Muscle of leg (tissue), 11 donors: ENCODE measurements around the gene KRTAP10-6. TPM values are rescaled to one million over a fixed set of nuclear protein-coding genes. Genes with fewer than 3 reads are reported as not detected.

Experiments
- DNase-seq: peaks from one replicate; pipeline ENCODE4 v3.0.0; 2013
- H3K27ac ChIP-seq: one replicate; pipeline ENCODE4 v1.5.1; 2013; ENCODE audit warnings: mild to moderate bottlenecking, low read length, control low read depth
- H3K27me3 ChIP-seq: one replicate; pipeline ENCODE4 v1.6.1; 2013; ENCODE audit warnings: low read length; ENCODE audit not compliant: control insufficient read depth, insufficient read depth
- H3K36me3 ChIP-seq: one replicate; pipeline ENCODE4 v1.6.1; 2013; ENCODE audit warnings: low read length; ENCODE audit not compliant: control insufficient read depth, insufficient read depth
- H3K4me1 ChIP-seq: one replicate; pipeline ENCODE4 v1.6.1; 2013; ENCODE audit warnings: low read length; ENCODE audit not compliant: control insufficient read depth, insufficient read depth
- H3K4me3 ChIP-seq: one replicate; pipeline ENCODE4 v1.5.1; 2013; ENCODE audit warnings: low read length, control low read depth
- H3K9me3 ChIP-seq: replicated peaks from 2 replicates; pipeline ENCODE4 v1.6.1; 2013; ENCODE audit warnings: low read depth, low read length; ENCODE audit not compliant: control insufficient read depth
- WGBS: methylation state at CpG from one replicate; pipeline ENCODE4 v1.1.5; 2013; ENCODE audit warnings: missing lambda C conversion rate; ENCODE audit not compliant: insufficient coverage; 5-methylcytosine and 5-hydroxymethylcytosine counted together
- polyA plus RNA-seq, 8 donors: library from polyadenylated mRNA; unstranded; fragments of 120-200 nt; gene quantifications; one replicate each; pipeline versions ENCODE4 v1.2.1 to v1.2.3, GENCODE V29; 2013; ENCODE audit warnings: inconsistent platforms in 1 of 8, low replicate concordance in 1 of 8; ENCODE audit not compliant: insufficient read length in 8 of 8, insufficient read depth in 1 of 8
- total RNA-seq: library from RNA; stranded (reverse); fragments of 120-200 nt; gene quantifications from one replicate; pipeline ENCODE4 v1.2.4, GENCODE V29; 2013

KRTAP10-6 gene
- total and polyA plus RNA-seq, 9 donors = not detected

DNA sequence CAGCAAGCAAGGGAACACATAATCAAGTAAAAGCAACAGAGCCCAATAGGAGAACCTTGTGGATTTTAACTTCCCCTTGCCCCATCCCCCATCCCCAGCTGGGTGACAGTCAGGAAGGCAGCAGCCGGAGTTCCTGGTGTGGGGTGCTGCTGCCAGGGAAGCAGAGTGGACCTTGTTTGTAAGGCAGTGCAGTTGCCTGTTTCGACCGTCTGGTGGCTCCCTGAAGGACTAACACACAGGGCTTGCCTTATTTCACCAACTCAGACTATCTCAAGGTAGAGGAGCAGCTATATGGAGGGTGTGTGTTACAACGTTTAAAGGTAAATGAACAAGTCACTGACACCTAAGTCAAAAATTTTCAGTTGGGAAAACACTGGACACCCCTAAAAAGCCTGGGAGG lies 26.2 kb upstream of the KRTAP10-6 start:
- H3K27me3 ChIP-seq = peaks cover 9% of the 10 kb centered on the region
- no peak overlapping the region for H3K4me3 ChIP-seq
- H3K4me1 ChIP-seq = no peaks in the 10 kb centered on the region
- DNase-seq = peak; percentile 30
- peaks cover 8% of the 10 kb centered on the region for H3K9me3 ChIP-seq
- H3K36me3 ChIP-seq = no peaks in the 10 kb centered on the region
- no peak overlapping the region for H3K27ac ChIP-seq
- no CpG with 5 or more reads among the region's 4 CpGs for WGBS

DNA sequence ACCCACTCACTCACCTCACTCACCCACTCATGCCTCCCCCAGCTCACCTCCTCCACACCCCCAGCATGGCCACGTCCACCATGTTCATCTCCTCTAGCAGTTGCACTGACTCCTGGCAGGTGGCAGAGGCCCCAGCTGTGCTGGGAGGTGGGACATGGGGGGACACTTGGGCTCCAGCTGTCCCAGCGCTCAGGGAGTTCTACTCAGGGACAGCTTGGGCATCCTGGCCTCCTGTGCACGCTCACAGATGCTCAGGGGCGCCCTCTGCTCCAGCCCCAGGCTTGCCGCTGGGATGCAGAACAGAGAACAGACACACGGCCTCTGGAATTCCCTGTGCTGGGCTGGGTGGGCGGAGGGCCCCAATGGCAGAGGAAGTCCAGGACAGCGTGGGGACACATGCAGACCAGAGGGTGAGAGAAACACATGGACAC lies 24.8 kb upstream of the KRTAP10-6 start:
- H3K4me1 ChIP-seq = no peaks in the 10 kb centered on the region
- DNase-seq = no peak
- no peaks in the 10 kb centered on the region for H3K9me3 ChIP-seq
- no peak overlapping the region for H3K4me3 ChIP-seq
- H3K27me3 ChIP-seq = peaks cover 9% of the 10 kb centered on the region
- WGBS = 32% methylated on average over 7 of the region's 8 CpGs
- H3K36me3 ChIP-seq = no peaks in the 10 kb centered on the region
- H3K27ac ChIP-seq = no peak overlapping the region

DNA sequence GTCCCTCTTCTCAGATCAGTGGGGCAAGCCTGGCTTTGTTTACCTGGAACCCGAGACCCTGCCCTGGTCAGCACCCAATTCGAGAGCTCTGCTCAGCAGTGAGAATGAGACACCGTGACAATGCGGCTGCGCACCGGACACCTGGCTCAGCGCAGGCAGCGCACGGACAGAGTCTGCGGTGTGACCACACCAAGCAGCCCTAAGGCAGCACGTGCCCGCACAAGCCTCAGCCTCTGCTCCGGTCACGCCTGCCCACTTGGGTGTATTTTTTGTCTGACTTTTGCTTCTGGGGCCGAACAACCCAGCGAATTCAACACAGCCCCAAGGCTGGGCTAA lies 24.3 kb upstream of the KRTAP10-6 start:
- WGBS = 79% methylated on average over 16 of the region's 16 CpGs
- no peak for DNase-seq

DNA sequence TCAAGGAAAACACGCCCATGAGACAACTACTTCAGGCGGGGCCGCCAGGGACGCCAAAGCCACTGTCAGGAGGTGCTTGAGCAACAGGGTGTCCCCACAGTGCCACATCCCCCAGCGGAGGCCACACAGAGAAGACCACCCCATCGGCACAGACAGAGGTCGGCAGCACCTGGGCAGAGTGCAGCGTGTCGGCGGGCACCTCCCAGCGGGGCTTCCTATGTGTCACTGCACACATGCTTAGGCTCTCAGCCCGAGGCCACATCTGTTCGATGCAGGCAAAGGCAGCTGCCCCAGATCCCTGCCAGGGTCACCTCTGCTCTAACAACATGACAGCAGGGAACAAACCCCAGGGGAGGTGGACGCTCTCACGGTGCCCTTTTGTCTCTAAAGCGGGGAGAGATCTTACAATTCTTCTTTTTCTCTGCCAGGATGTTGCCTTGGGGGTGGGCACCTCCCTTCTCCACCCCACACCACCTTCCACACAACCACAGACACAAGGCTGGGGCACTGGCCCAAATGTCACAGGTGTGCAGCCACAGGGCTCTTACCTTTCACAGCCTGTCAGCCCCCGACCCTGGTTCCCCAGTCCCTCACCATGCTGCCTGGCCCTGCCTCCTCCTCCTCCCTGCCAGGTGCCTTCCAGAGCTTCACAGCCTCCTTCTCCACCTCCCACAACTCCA lies 23.7 kb upstream of the KRTAP10-6 start:
- Histone ChIP-seq H3K4me3 (no peak overlapping the region), H3K9me3 (peaks cover 4% of the 10 kb centered on the region), H3K36me3 (no peaks in the 10 kb centered on the region), H3K4me1 (no peaks in the 10 kb centered on the region), H3K27ac (no peak overlapping the region), H3K27me3 (peaks cover 9% of the 10 kb centered on the region)
- 75% methylated on average over 12 of the region's 17 CpGs for WGBS
- DNase-seq = no peak

More for the DNA sequence above, 24.3 kb upstream of the KRTAP10-6 start:
- Histone ChIP-seq H3K36me3 (no peaks in the 10 kb centered on the region), H3K4me1 (no peaks in the 10 kb centered on the region), H3K4me3 (no peak overlapping the region), H3K27ac (no peak overlapping the region), H3K27me3 (peaks cover 9% of the 10 kb centered on the region), H3K9me3 (peaks cover 2% of the 10 kb centered on the region)

DNA sequence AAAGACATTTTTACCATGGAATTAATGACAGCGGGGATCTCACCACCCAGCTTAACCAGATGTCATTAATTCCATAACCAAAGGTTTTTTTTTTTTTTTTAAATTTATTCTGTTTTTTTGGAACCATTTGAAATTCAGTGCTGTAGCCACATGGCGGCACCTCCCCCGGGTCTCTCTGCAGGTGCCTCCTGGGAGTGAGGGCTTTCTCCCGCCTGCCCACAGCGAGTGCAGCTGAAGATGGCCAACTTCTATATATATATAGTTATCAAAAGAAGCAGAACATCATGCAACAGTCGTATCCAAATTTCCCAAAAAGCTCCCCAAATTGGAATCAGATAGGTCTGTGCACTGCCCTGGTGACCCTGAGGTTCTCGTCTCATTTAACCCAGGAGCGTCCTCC lies 23.2 kb upstream of the KRTAP10-6 start:
- no peak for DNase-seq
- Histone ChIP-seq H3K9me3 (peaks cover 7% of the 10 kb centered on the region), H3K27me3 (peaks cover 11% of the 10 kb centered on the region), H3K4me3 (no peak overlapping the region), H3K27ac (no peak overlapping the region), H3K36me3 (no peaks in the 10 kb centered on the region), H3K4me1 (no peaks in the 10 kb centered on the region)
- WGBS = 83% methylated on average over 3 of the region's 8 CpGs

DNA sequence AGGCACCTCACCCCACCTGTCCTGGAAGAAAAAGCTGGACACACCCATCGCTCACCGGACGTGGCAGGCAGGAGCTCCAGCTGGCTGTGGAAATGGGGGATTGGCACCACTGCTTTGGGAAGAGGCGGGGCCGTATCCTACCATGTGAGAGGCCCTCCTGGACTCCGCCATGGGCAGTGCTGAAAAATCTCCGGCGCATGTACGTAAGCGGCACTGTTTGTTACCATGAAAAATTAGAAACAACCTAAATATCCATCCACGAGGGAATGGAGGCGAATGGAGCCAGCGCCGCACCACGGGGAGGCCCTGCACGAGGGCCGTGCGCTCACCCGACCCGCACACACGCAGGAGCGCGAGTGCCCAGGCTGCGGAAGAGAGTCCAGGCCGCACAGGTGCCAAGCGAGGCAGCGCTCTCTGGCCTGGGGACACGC lies 22.7 kb upstream of the KRTAP10-6 start:
- Histone ChIP-seq H3K27ac (no peak overlapping the region), H3K4me1 (no peaks in the 10 kb centered on the region), H3K4me3 (no peak overlapping the region), H3K36me3 (no peaks in the 10 kb centered on the region), H3K9me3 (peaks cover 7% of the 10 kb centered on the region), H3K27me3 (peaks cover 12% of the 10 kb centered on the region)
- DNase-seq = no peak
- whole genome bisulfite sequencing = 86% methylated on average over 22 of the region's 28 CpGs

DNA sequence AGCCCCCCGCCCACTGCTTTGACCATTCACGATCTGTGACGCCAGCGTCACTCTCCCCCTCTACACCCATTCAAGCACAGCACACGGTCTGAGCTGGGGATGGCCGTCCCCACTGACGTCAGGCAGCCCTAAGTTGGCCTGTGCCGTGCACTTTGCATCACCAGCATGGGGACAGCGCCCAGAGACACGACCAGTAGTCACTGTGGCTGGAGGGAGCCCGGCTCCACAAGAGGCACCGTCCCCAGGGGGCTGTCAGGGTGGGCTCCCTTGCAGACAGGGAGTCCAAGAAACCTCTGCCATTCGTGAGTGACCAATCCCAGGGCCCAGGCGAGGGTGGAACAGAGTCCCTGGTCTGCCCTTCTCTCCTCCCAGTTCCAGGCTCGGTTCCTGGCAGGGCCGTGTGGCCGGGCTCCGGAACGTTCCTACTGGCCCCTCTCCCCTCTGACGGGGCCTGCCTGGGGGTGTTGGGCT lies 21.9 kb upstream of the KRTAP10-6 start:
- H3K9me3 ChIP-seq = peaks cover 9% of the 10 kb centered on the region
- H3K27ac ChIP-seq = no peak overlapping the region
- peaks cover 12% of the 10 kb centered on the region for H3K27me3 ChIP-seq
- no peaks in the 10 kb centered on the region for H3K36me3 ChIP-seq
- H3K4me3 ChIP-seq = no peak overlapping the region
- no peak for DNase-seq
- WGBS = 82% methylated on average over 14 of the region's 20 CpGs
- no peaks in the 10 kb centered on the region for H3K4me1 ChIP-seq

DNA sequence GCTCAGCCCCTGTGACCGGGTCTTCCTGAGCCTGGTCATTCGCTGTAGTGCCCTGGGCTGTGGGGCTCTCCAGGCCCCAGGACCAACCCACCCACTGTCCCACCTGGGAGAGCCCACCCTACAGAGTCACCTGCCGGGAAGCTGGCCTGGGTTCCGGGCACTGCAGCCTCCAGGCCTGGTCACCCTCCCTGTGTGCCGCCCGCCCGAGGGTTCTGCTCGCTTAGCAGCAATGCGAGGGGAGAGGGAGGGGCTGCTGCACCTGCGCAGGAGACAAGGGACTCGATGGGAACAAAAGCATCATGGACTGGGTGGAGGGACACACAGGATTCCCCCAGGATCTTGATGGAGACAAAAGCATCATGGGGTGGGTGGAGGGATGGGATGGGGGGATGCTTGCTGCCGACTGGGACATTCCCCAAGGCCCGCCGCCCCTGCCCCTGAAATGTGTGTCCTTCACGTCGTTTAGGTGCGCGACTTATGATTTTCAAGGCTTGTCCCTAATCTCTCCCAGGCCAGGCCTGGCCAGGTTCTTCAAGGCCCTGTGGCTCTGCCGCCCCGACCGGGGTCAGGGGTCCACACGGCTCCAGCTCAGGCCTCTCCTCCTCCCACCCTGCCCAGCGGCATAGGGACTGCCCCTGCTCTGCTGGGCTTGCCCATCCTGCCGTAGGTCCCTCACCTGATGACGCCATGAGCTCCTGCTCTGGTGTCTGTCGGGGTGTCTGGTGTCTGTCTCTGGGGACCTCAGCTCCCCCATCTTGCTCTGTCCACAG lies 21.3 kb upstream of the KRTAP10-6 start:
- WGBS = 80% methylated on average over 25 of the region's 26 CpGs

DNA sequence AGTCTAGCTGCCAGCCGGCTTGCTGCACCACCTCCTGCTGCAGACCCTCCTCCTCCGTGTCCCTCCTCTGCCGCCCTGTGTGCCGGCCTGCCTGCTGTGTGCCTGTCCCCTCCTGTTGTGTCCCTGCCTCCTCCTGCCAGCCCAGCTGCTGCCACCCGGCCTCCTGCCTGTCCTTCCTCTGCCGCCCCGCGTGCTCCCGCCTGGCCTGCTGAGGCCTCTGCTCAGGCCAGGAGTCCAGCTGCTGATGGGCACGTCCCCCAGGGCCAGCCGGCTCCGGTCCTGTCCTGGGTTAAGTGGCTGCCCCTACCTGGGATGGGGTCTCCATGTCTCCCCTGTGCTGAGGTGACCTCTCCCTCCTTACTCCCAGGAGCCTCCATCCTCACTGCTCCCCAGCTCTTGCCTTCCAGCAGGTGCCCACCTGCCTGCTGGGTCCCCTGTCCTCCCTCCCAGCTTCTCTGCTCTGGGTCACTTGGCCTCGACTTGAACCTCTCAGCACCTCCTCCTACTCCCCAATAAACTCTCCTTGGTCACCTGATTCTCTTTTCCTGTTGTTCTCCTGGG lies 20.4 kb upstream of the KRTAP10-6 start:
- Histone ChIP-seq H3K36me3 (no peaks in the 10 kb centered on the region), H3K27ac (no peak overlapping the region), H3K27me3 (peaks cover 12% of the 10 kb centered on the region), H3K9me3 (peaks cover 9% of the 10 kb centered on the region), H3K4me3 (no peak overlapping the region), H3K4me1 (no peaks in the 10 kb centered on the region)
- WGBS = 82% methylated on average over 12 of the region's 13 CpGs
- DNase-seq = no peak

More for the DNA sequence above, 21.3 kb upstream of the KRTAP10-6 start:
- H3K4me3 ChIP-seq = no peak overlapping the region
- H3K9me3 ChIP-seq = peaks cover 9% of the 10 kb centered on the region
- DNase-seq = no peak
- no peak overlapping the region for H3K27ac ChIP-seq
- peaks cover 12% of the 10 kb centered on the region for H3K27me3 ChIP-seq
- no peaks in the 10 kb centered on the region for H3K36me3 ChIP-seq
- no peaks in the 10 kb centered on the region for H3K4me1 ChIP-seq

DNA sequence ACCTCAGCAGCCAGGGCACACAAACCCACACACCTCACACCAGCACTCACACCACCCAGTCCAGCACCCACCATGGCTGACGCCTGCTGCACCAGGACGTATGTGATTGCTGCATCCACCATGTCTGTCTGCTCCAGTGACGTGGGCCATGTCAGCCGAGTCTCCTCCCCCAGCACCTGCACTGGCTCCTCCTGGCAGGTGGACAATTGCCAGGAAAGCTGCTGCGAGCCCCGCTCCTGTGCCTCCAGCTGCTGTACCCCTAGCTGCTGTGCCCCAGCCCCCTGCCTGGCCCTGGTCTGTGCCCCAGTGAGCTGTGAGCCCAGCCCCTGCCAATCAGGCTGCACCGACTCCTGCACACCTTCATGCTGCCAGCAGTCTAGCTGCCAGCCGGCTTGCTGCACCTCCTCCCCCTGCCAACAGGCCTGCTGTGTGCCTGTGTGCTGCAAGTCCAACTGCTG lies 19.8 kb upstream of the KRTAP10-6 start, which contains the start of gene KRTAP10-8:
Gene KRTAP10-8, plus strand, starts transcription at position 51 of the 458 bp plus-strand sequence. Its CDS starts 22 bp downstream, at position 73.
- Histone ChIP-seq H3K27me3 (peaks cover 12% of the 10 kb centered on the region), H3K9me3 (peaks cover 9% of the 10 kb centered on the region), H3K4me1 (no peaks in the 10 kb centered on the region), H3K4me3 (no peak within 1 kb of the TSS), H3K27ac (no peak within 1 kb of the TSS), H3K36me3 (no peaks in the 10 kb centered on the region)
- DNase-seq = no peak
- WGBS = 74% methylated on average over 8 of the region's 8 CpGs
